ENCODE data around the gene FLYWCH1.

The FLYWCH1 gene

DNA sequence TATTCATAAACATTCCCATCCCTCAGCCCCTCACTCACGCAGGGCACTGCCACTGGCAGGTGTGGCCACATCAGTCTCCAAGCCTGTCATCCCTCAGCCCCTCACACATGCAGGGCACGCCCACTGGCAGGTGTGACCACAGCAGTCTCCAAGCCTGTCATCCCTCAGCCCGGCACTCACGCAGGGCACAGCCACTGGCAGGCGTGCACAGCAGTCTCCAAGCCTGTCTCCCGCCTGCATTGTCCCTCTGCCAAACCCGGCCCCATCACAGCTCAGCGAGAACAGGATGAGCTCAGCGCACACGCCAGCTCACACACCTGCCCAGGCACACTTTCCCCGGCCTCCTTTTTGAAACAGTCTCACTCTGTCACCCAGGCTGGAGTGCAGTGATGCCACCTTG lies 40.9 kb downstream of the FLYWCH1 start:
- DNase-seq (ENCODE audit: low spot score): no peak

GRCh38 chr16:2953706-2954627 lies 42.2 kb downstream of the FLYWCH1 start:
- DNase-seq (ENCODE audit: low spot score): no peak

DNA sequence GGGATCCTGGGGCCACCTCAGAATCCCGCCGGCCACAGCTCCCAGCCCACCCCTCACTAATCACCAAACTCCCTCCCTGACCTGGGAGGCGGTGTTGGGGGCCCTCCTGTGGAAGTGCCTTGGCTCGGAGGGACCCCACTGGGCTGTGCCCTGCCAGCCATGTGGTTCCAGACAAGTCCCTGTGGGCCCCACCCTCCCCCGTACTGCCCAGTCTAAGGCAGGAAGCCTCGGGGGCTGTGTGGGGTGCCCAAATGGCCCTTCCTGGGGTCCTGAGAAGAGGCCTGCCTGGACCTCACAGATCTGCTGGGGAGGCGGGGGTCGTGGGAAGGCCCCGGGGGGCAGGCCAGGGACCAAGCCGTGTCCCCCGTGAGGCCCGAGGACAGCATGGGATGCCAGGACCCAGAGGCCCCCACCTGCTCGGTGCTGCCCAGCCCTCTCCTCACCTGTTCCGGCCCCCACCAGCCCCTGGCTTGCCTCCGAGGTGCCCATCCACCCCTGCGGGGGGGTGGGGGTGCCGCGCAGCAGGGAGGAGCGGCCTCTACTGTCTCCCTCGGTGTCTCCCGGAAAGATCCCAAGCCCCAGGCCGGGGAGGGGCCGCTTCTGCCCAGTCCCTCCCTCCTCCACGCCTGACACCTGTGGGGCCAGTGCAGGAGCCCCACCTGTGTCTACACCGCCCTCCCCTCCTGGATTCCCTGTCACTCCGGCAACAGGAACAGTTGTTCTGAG lies 43.1 kb downstream of the FLYWCH1 start:
- no peak for DNase-seq (ENCODE audit: low spot score)

DNA sequence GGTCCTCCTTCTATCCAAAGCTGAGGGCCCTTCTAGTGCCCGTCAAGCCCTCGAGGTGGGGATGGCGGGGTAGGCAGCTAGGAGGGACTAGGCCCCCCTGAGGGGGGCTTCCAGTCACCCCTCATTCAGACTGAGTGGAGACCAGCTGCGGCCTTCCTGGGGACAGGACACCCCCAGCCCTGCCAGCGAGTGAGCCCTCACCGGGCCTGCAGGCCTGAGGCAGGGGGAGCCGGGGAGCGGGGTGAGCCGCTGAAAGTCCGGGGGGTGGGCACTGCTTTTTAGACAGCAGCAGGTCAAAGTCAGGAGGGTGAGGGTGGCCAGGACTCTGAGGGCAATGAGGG lies 43.7 kb downstream of the FLYWCH1 start:
- no peak for DNase-seq (ENCODE audit: low spot score)

DNA sequence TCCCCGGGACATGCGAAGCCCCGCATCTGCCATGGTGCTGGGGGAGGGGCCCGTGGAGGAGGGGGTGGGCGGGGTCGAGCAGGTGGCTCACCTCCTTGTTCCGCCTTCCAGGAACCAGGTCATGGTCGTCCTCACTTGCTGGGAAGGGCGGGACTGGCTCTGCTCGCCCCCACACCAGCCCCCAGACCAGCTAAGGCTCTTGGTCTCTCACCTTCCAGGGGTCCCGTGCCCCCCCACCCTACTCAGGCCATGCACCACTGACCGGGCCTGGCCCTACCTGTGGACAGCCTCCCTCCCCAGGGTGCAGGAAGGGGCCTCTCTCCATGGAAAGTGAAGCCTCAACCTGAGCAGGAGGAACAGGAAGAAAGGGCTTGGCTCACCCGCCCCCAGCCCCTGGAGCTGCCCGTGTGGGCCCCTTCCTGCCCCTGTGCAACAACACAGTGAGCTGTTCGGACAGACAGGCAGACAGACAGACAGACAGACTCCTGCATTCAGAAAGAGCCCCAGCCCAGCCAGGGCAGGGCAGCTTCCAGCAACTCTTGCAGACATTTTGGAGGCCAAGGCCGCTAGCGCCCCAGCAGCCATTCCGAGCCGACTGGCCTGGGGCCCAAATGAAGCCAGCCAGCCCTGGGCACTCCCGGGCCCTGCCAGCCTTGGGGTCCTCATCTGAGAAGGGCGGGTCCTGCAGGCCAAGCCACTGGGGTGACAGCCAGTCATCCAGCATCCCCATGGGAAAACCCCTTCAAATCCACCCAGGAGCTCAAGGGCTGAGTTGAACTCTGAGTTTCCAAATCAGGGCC lies 44.2 kb downstream of the FLYWCH1 start:
- no peak for DNase-seq (ENCODE audit: low spot score)

DNA sequence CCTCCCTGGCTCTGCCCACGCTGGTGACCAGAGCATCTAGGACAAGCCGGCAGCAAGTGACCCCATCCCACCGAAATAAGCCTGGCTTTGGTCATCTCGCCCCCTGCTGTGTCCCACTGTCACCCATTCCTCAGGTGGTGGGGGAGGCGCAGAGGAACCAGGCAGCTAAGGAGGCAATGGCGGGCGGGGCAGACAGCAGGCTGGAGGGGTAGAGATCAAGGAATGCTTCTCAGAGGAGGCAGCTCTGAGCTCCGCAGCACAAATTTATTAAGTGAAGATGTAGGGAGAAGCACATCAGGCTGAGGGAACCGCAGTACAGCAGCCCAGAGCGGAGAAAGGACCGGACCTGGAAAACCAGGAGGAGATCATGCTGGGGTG lies 44.8 kb downstream of the FLYWCH1 start:
- DNase-seq (ENCODE audit: low spot score): no peak

GRCh38 chr16:2959206-2959605 lies 47.5 kb downstream of the FLYWCH1 start:
- DNase-seq (ENCODE audit: low spot score): no peak

DNA sequence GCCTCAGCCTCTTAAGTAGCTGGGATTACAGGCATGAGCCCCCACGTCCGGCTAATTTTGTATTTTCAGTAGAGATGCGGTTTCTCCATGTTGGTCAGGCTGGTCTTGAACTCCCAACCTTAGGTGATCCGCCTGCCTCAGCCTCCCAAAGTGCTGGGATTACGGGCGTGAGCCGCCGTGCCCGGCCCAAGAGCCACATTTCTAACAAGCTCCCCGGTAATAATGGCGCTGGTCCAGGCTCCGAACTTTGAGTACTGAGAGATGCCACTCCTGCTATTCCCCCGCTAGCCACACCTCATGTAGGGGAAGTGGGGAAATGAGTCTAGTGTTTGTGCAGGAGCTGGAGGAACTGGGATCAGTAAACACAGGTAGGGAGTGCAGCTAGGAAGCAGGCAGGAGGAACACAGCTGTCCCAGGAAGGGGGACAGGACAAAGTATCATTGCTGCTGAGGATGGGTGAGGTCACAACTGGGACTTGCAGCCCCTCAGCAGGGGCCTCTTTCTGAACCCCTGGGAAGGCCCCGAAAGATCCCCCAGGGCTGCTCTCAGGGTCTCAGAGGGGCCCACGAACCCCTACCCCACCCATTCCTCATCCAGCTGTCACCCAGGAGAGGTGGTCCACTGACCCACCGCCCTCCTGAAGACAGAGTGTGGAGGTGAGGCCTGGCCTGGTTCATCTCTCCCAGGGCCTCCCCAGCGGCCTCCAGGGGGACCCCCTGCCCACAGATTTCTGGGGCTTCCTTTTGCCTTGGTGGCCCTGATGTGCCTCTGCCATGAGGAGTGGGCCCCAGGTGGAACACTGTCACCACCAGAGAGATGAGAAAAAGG lies 48.7 kb downstream of the FLYWCH1 start:
- DNase-seq (ENCODE audit: low spot score): no peak

DNA sequence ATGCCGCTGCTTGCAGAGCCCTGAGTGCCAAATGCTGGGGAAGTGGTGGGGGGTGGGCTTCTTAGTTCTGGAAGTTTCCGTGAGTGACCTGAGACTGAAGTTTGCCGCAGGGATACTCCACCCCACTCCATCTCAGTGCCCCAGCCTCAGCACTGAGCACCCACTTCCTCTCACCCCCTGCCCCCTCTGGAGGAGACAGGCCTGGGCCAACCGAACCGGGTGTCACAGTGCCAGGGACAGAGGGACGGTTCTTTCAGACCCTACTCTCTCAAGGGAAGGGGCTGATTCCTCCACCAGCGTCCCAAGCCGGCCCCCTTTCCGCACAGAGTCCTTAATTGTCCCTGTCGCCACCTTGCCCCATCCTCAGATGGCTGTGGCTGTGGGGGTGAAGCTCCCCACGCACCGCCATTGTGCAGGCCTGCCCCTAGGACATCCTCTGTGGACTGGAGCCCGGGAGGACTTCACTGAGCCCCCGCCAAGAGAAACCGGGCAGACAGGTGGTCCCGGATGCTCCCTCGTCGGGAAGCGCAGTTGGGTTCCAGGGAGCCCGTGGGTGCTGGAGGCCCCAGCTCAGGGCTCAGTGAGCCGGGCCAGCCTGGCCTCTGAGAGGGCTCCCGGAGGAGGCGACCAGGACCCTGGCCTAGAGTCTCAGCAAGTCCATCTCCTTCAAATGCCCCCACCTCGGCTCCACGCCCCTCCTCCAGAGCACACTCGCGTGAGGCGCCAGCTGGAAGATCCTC lies 50.8 kb downstream of the FLYWCH1 start:
- DNase-seq (ENCODE audit: low spot score): no peak

GRCh38 chr16:2963074-2963722 lies 51.5 kb downstream of the FLYWCH1 start:
- DNase-seq (ENCODE audit: low spot score): no peak

GRCh38 chr16:2963723-2964474 lies 52.2 kb downstream of the FLYWCH1 start, which contains the start of gene KREMEN2:
Gene KREMEN2 (plus strand): TSS chr16:2964275. CDS start chr16:2964521, 246 bp downstream.
- DNase-seq (ENCODE audit: low spot score): peak; percentile 61

DNA sequence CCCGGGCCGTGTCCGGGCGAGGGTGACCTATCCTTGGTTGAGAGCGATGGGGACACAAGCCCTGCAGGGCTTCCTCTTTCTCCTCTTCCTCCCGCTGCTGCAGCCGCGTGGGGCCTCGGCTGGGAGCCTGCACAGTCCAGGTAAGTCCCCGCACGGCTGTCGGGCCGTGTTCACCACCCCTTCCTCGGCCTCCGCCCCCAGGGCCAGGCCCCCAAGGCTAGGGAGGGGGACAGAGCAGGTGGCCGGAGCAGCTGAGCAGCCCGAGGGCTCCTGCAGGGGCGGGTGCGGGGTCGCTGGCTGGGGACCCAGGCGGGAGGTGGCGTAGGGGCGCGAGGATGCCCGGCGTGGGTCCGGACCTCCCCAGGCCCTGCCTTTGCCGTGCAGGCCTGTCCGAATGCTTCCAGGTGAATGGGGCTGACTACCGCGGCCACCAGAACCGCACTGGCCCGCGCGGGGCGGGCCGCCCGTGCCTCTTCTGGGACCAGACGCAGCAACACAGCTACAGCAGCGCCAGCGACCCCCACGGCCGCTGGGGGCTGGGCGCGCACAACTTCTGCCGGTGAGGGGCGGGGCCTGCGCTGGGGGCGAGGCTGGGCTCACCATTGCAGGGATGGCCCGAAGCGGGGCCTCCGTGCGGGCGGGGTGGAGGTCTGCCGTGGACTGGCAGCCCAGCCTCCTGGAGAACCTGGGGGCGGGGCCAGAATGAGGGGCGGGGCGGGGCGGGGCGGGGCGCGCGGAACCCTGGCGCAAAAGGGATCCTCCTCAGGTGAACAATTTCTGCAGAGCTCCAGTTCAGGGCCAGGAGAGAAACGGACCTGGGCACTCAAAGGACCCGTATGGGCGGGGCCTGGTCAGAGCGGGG lies 53.0 kb downstream of the FLYWCH1 start:
- DNase-seq (ENCODE audit: low spot score): peak; percentile 62

DNA sequence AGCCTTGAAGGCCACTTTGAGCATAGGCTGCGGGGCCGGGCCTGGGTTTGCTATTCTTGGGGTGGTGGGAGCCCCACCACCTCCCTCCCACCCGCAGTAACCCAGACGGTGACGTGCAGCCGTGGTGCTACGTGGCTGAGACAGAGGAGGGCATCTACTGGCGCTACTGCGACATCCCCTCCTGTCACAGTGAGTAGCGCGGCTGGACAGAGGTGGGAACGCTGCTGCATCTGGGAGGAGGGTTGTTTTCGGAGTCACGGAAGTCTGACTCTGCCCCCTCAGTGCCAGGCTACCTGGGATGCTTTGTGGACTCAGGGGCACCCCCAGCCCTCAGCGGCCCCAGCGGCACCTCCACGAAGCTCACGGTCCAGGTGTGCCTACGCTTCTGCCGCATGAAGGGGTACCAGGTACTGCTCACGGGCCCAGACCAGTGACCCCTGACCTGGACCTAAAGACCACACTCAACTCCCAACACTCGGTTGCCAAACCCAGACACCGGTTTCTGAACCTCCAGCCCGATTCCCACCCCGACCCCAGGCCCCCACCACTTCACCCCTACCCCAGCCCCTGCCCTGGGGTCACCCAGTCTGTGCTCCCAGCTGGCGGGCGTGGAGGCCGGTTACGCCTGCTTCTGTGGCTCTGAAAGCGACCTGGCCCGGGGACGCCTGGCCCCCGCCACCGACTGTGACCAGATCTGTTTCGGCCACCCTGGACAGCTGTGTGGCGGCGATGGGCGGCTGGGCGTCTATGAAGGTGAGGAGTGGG lies 54.5 kb downstream of the FLYWCH1 start:
- DNase-seq (ENCODE audit: low spot score): no peak

- DNase-seq (ENCODE audit: low spot score): no peak
These were observed 55.1 kb downstream of the FLYWCH1 start for GRCh38 chr16:2966808-2967191.

DNA sequence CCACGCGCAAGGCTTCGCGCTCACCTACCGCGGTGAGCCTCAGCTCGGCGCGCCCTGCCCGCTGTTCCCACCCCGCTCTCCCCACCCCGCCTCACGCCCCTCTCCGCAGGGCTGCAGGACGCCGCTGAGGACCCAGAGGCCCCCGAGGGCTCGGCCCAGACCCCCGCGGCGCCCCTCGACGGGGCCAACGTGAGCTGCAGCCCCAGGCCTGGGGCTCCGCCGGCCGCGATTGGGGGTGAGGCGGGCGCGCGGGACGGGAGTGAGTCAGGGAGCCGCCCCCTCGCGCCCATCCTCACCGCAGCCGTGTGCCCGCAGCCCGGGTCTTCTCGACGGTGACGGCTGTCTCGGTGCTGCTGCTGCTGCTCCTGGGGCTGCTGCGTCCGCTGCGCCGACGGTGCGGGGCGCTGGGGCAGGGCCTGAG lies 55.5 kb downstream of the FLYWCH1 start:
- no peak for DNase-seq (ENCODE audit: low spot score)

- DNase-seq (ENCODE audit: low spot score): no peak
These were observed 56.0 kb downstream of the FLYWCH1 start for GRCh38 chr16:2967721-2968161.

- DNase-seq (ENCODE audit: low spot score): no peak
These were observed 56.6 kb downstream of the FLYWCH1 start for GRCh38 chr16:2968368-2968737.
